ENCODE data around the gene BMPR1B. TPM values are rescaled to one million over a fixed set of nuclear protein-coding genes. Genes with fewer than 3 reads are reported as not detected.

The BMPR1B gene
- total and polyA plus RNA-seq, 2 of the 4 experiments (the other 2 are of a cell fraction), result 0.24 to 0.90 TPM

- H3K14ac ChIP-seq (replicated peaks; ENCODE audit: low read depth, low read length), result no peak overlapping the region
- dilution Hi-C loops (cut with HindIII; ENCODE audit: low sequenced_read_pairs, unreplicated experiment) (no loop called here), in situ Hi-C loops (cut with MboI; ENCODE audit: low sequenced_read_pairs) (no loop called here), intact Hi-C loops (cut with micrococcal nuclease) (no loop called here)
- no peak overlapping the region for H2BK15ac ChIP-seq (ENCODE audit: low read depth, low read length)
- H4K91ac ChIP-seq (ENCODE audit: insufficient read depth, low read depth, low read length), result no peak overlapping the region
- no peaks in the 10 kb centered on the region for H3K27me3 ChIP-seq (ENCODE audit: control insufficient read depth, insufficient read depth, low read length)
- BruUV-seq (replicated peaks), result no TSS peak
- H2BK5ac ChIP-seq (ENCODE audit: low read depth, low read length, poor library complexity, severe bottlenecking), result peak overlapping the region; percentile 35
- no peak overlapping the region for H3K4me2 ChIP-seq (ENCODE audit: low read depth, low read length)
- H3K23ac ChIP-seq (ENCODE audit: low read depth, low read length), result no peak overlapping the region
- H4K8ac ChIP-seq (ENCODE audit: low read depth in 2 of 2, low read length in 2 of 2), result no peak overlapping the region
- H2AK5ac ChIP-seq (ENCODE audit: low read depth, low read length), result 0 out of 2 replicates have a peak overlapping the region, but pooled peaks have one; percentile 15
- H3K4ac ChIP-seq (ENCODE audit: low read depth, low read length), result no peak overlapping the region
- no peak for DNase-seq
- H3K9ac ChIP-seq (ENCODE audit: low read depth, low read length), result no peak overlapping the region
- peaks cover 4% of the 10 kb centered on the region for H3K4me1 ChIP-seq (ENCODE audit: control insufficient read depth, insufficient read depth, low read length)
- no peak overlapping the region for H2AFZ ChIP-seq (replicated peaks; ENCODE audit: low read length, poor library complexity)
- ChIA-PET CTCF (no interaction called here), POLR2A (ENCODE audit: unreplicated experiment) (no interaction called here)
- H3K4me3 ChIP-seq (ENCODE audit: insufficient read depth, low read depth, low read length), result no peak overlapping the region
- no peak overlapping the region for H2AK9ac ChIP-seq (replicated peaks; ENCODE audit: low read depth, low read length, poor library complexity)
- no peak for ATAC-seq (ENCODE audit: low read depth)
- H2BK20ac ChIP-seq (ENCODE audit: low read depth, low read length), result no peak overlapping the region
- H3K18ac ChIP-seq (ENCODE audit: low read depth, low read length), result no peak overlapping the region
- H4K20me1 ChIP-seq (ENCODE audit: insufficient read depth, low read length), result no peaks in the 10 kb centered on the region
- no peak overlapping the region for H3K27ac ChIP-seq (ENCODE audit: insufficient read depth, low read length)
- H3K79me1 ChIP-seq (ENCODE audit: low read depth in 1 of 2, low read length in 2 of 2), result no peaks in the 10 kb centered on the region
- H2BK120ac ChIP-seq (ENCODE audit: low read depth, low read length), result no peak overlapping the region
- H3K56ac ChIP-seq (ENCODE audit: extremely low read depth, insufficient read depth, low read length), result no peak overlapping the region
- no peaks in the 10 kb centered on the region for H3K36me3 ChIP-seq (ENCODE audit: control insufficient read depth, insufficient read depth, low read length)
- no peaks in the 10 kb centered on the region for H3K9me1 ChIP-seq (ENCODE audit: insufficient read depth, low read length)
- TF ChIP-seq MAFK (IDR thresholded peaks at IDR 0.05; ENCODE audit: low read depth, low read length) (no peak), FOS (IDR thresholded peaks at IDR 0.05; ENCODE audit: low read depth, low read length) (no peak), USF2 (IDR thresholded peaks at IDR 0.05; ENCODE audit: low read depth, low read length) (no peak), POLR2A (IDR thresholded peaks at IDR 0.05; ENCODE audit: low read depth, low read length) (no peak), NFE2L2 (IDR thresholded peaks at IDR 0.05; ENCODE audit: low read depth, low read length) (no peak), SMC3 (IDR thresholded peaks at IDR 0.05; ENCODE audit: low read depth, low read length) (no peak), CTCF (conservative IDR thresholded peaks at IDR 0.05; ENCODE audit: low read depth, low read length) (no peak), MAZ (IDR thresholded peaks at IDR 0.05; ENCODE audit: borderline replicate concordance, low read depth, low read length) (no peak), MXI1 (IDR thresholded peaks at IDR 0.05; ENCODE audit: borderline replicate concordance, low read depth, low read length) (no peak), RAD21 (IDR thresholded peaks at IDR 0.05; ENCODE audit: low read length) (no peak)
- no peak overlapping the region for H4K5ac ChIP-seq (ENCODE audit: low read depth, low read length)
- WGBS, 2 experiments (ENCODE audit: extremely low coverage in 2 of 2, insufficient read length in 1 of 2), result no CpG with 5 or more reads among the region's 5 CpGs
- H3K9me3 ChIP-seq (ENCODE audit: control insufficient read depth, insufficient read depth, low read length), result no peaks in the 10 kb centered on the region
Observed at GRCh38 chr4:94925764-94926347, 168.1 kb downstream of the BMPR1B start.

Data from IMR-90 (cell line).